ENCODE results near the gene GPR119. TPM values are rescaled to one million over a fixed set of nuclear protein-coding genes. Genes with fewer than 3 reads are reported as not detected.

GPR119 gene
- total RNA-seq, 2 donors from 2014 or later: not detected

Other genes with a start within 250 kb of the GPR119 start
- gene AIFM1, start 219.8 kb downstream of the GPR119 start, total RNA-seq: 10 to 100 TPM; 14.7 to 14.8 TPM
- 1 to 10 TPM; 2.2 to 5.0 TPM for gene RAB33A, start 213.7 kb downstream of the GPR119 start, total RNA-seq
- gene ZNF280C, start 116.8 kb downstream of the GPR119 start, total RNA-seq: 1 to 10 TPM; 5.2 to 5.4 TPM
- 10 to 100 TPM; 14.8 to 17.2 TPM for gene SLC25A14, start 45.8 kb downstream of the GPR119 start, total RNA-seq
- 10 to 100 TPM; 18.8 to 21.4 TPM for gene RBMX2, start 16.3 kb upstream of the GPR119 start, total RNA-seq

Measured in T-helper 17 cell (primary cell).